NCI-H526 treated with DMSO at 0.1 percent for 48 hours (cell line): ENCODE data around the gene LIN54.

Source experiments
- DNase-seq: peaks from one replicate; lab custom pipeline; 2025; lab: John Stamatoyannopoulos, UW

LIN54 gene

GRCh38 chr4:82890901-82891706 is 119.5 kb downstream of the LIN54 start, which contains the start of gene SEC31A:
Gene SEC31A, minus strand, starts transcription at chr4:82891153. Its CDS starts 9,217 bp downstream, at chr4:82881936.
- DNase-seq: peak; percentile 77

- DNase-seq: peak; percentile 43
Observed at GRCh38 chr4:82890528-82890900, 120.1 kb downstream of the LIN54 start.

- DNase-seq: no peak
Observed at GRCh38 chr4:82889287-82889686, 121.3 kb downstream of the LIN54 start.

- DNase-seq: no peak
Observed at GRCh38 chr4:82886147-82886942, 124.3 kb downstream of the LIN54 start.

GRCh38 chr4:82885410-82885809 is 125.2 kb downstream of the LIN54 start:
- DNase-seq: no peak
